SK-N-SH (cell line): Measurements from ENCODE around the gene PGS1. TPM values are rescaled to one million over a fixed set of nuclear protein-coding genes. Genes with fewer than 3 reads are reported as not detected.

Experiments used
- CTCF ChIA-PET: fragments of 300-600, 350-600 bp; formaldehyde crosslinking; extraction: SDS; loops from one replicate; lab custom pipeline; 2021; lab: Yijun Ruan, JAX
- POLR2A ChIA-PET: fragments of 350-600 bp; sonication (Branson Sonifier 250); formaldehyde crosslinking; extraction: SDS; loops from one replicate; lab custom pipeline; 2020; ENCODE audit warnings: antibody characterized with exemption, inconsistent platforms; lab: Yijun Ruan, JAX
- DNase-seq: peaks from one replicate; pipeline ENCODE4 v3.0.0; 2012
- H2AFZ ChIP-seq: fragments of 200-600 bp; sonication (generic); 2 replicates; pipeline ENCODE4 v1.8.1; 2016; ENCODE audit warnings: antibody characterized with exemption, mild to moderate bottlenecking, low read depth
- H3F3A ChIP-seq: fragments of 200-600 bp; sonication (generic); replicated peaks from 2 replicates; pipeline ENCODE3; 2016; ENCODE audit warnings: antibody characterized with exemption, mild to moderate bottlenecking; ENCODE audit not compliant: insufficient read depth
- H3K27ac ChIP-seq, 2 experiments: fragments of 200-500 bp in 1 of 2; fragments of 200-600 bp in 1 of 2; sonication (Bioruptor generic) in 1 of 2; sonication (generic), shearing (Covaris generic) in 1 of 2; 2 replicates each; pipeline versions ENCODE4 v1.5.1 to v1.6.1; 2014 to 2016; ENCODE audit warnings: low read depth in 2 of 2, inconsistent platforms in 1 of 2, low read length in 1 of 2, mild to moderate bottlenecking in 1 of 2, mixed read lengths in 1 of 2
- H3K27me3 ChIP-seq: fragments of 200-600 bp; sonication (generic), shearing (Covaris generic); 2 replicates; pipeline ENCODE4 v1.6.1; 2016; ENCODE audit warnings: mixed run types; ENCODE audit not compliant: insufficient read depth
- H3K36me3 ChIP-seq, 2 experiments: fragments of 200-500 bp in 1 of 2; fragments of 200-600 bp in 1 of 2; sonication (Bioruptor generic) in 1 of 2; sonication (generic) in 1 of 2; replicated peaks in 1 of 2; 2 replicates each; pipeline versions ENCODE3 to v1.5.1; 2014 to 2016; ENCODE audit warnings: low read length in 1 of 2, mild to moderate bottlenecking in 1 of 2; ENCODE audit not compliant: insufficient read depth in 2 of 2, control insufficient read depth in 1 of 2
- H3K4me1 ChIP-seq, 2 experiments: fragments of 200-500 bp in 1 of 2; fragments of 200-600 bp in 1 of 2; sonication (Bioruptor generic) in 1 of 2; sonication (generic), shearing (Covaris generic) in 1 of 2; 2 replicates each; pipeline versions ENCODE4 v1.5.1 to v1.6.1; 2014 to 2016; ENCODE audit warnings: low read depth in 1 of 2, low read length in 1 of 2, mixed run types in 1 of 2; ENCODE audit not compliant: insufficient read depth in 2 of 2, control insufficient read depth in 1 of 2
- H3K4me2 ChIP-seq: fragments of 200-600 bp; sonication (generic), shearing (Covaris generic); 2 replicates; pipeline ENCODE4 v1.6.1; 2017; ENCODE audit warnings: mixed run types
- H3K4me3 ChIP-seq, 2 experiments: fragments of 200-500 bp in 1 of 2; fragments of 200-600 bp in 1 of 2; sonication (Bioruptor generic) in 1 of 2; sonication (generic), shearing (Covaris generic) in 1 of 2; 2 replicates each; pipeline versions ENCODE4 v1.5.1 to v1.8.1; 2014 to 2016; ENCODE audit warnings: low read depth in 2 of 2, inconsistent platforms in 1 of 2, low read length in 1 of 2, mild to moderate bottlenecking in 1 of 2, mixed read lengths in 1 of 2, moderate library complexity in 1 of 2
- H3K79me2 ChIP-seq: fragments of 200-600 bp; sonication (generic); 2 replicates; pipeline ENCODE4 v1.8.1; 2017; ENCODE audit warnings: mild to moderate bottlenecking; ENCODE audit not compliant: insufficient read depth
- H3K9ac ChIP-seq: fragments of 200-600 bp; sonication (generic); 2 replicates; pipeline ENCODE4 v1.6.1; 2017; ENCODE audit warnings: mixed run types
- H3K9me2 ChIP-seq: fragments of 200-600 bp; sonication (generic); 2 replicates; pipeline ENCODE4 v1.6.1; 2017; ENCODE audit warnings: mixed run types
- H3K9me3 ChIP-seq: fragments of 200-600 bp; sonication (generic); 2 replicates; pipeline ENCODE4 v1.6.1; 2017; ENCODE audit warnings: mixed run types, mild to moderate bottlenecking, moderate library complexity
- H4K20me1 ChIP-seq: fragments of 200-600 bp; sonication (generic); 2 replicates; pipeline ENCODE4 v1.6.1; 2017; ENCODE audit warnings: mild to moderate bottlenecking, mixed run types; ENCODE audit not compliant: insufficient read depth
- FOXJ3 ChIP-seq: sonication (generic); formaldehyde crosslinking; IDR thresholded peaks from 2 replicates; pipeline ENCODE4 v1.5.1; 2020; ENCODE audit warnings: mild to moderate bottlenecking, missing genetic modification reagents
- GATA2 ChIP-seq: sonication (generic); formaldehyde crosslinking; IDR thresholded peaks from 2 replicates; pipeline ENCODE4 v1.5.0; 2020; ENCODE audit warnings: mild to moderate bottlenecking, missing genetic modification reagents
- JUND ChIP-seq: IDR thresholded peaks from 2 replicates; pipeline ENCODE4 v1.4.0; 2012
- MAX ChIP-seq: IDR thresholded peaks from 2 replicates; pipeline ENCODE4 v1.4.0; 2012; ENCODE audit warnings: low read depth
- MEF2A ChIP-seq: IDR thresholded peaks from 2 replicates; pipeline ENCODE4 v1.4.0; 2012; ENCODE audit warnings: low read depth, borderline replicate concordance
- NRF1 ChIP-seq: IDR thresholded peaks from 2 replicates; pipeline ENCODE4 v1.6.1; 2012; ENCODE audit warnings: low read depth, mild to moderate bottlenecking, low read length
- PBX3 ChIP-seq: IDR thresholded peaks from 2 replicates; pipeline ENCODE4; 2012
- POLR2AphosphoS5 ChIP-seq: IDR thresholded peaks from 2 replicates; pipeline ENCODE4 v1.6.1; 2012; ENCODE audit warnings: low read depth, low read length
- RAD21 ChIP-seq: IDR thresholded peaks from 2 replicates; pipeline ENCODE4 v1.6.1; 2012; ENCODE audit warnings: mild to moderate bottlenecking, low read length
- REST ChIP-seq: IDR thresholded peaks from 2 replicates; pipeline ENCODE4 v1.6.1; 2012; ENCODE audit warnings: mild to moderate bottlenecking, low read depth, low read length, moderate library complexity
- RFX5 ChIP-seq: IDR thresholded peaks from 2 replicates; pipeline ENCODE4 v1.6.1; 2012; ENCODE audit warnings: mild to moderate bottlenecking, improper control_type of control experiment, low read length
- RXRA ChIP-seq: IDR thresholded peaks from 2 replicates; pipeline ENCODE4 v1.4.0; 2012; ENCODE audit warnings: low read depth, mild to moderate bottlenecking, borderline replicate concordance
- SIN3A ChIP-seq: IDR thresholded peaks from 2 replicates; pipeline ENCODE4 v1.6.1; 2012; ENCODE audit warnings: low read depth, mild to moderate bottlenecking, low read length, moderate library complexity, borderline replicate concordance
- TAF1 ChIP-seq: IDR thresholded peaks from 2 replicates; pipeline ENCODE4 v1.6.1; 2012; ENCODE audit warnings: low read depth, mild to moderate bottlenecking, low read length, moderate library complexity, borderline replicate concordance
- TCF12 ChIP-seq: IDR thresholded peaks from 2 replicates; pipeline ENCODE4 v1.4.0; 2012
- USF1 ChIP-seq: IDR thresholded peaks from 2 replicates; pipeline ENCODE4 v1.4.0; 2012; ENCODE audit warnings: low read depth, borderline replicate concordance
- YY1 ChIP-seq: IDR thresholded peaks from 2 replicates; pipeline ENCODE4 v1.4.0; 2012; ENCODE audit warnings: low read depth, mild to moderate bottlenecking
- WGBS: methylation state at CpG from one replicate; pipeline ENCODE4 v1.1.6; 2017; ENCODE audit warnings: low lambda C conversion rate; 5-methylcytosine and 5-hydroxymethylcytosine counted together
- polyA plus RNA-seq, 3 experiments: library from polyadenylated mRNA; depleted of rRNA; stranded (reverse); fragments of >200 nt; gene quantifications; 2 replicates each; pipeline ENCODE4 v1.2.3, GENCODE V29; 2012

PGS1 gene
- polyA plus RNA-seq, 1 of the 3 experiments (the other 2 are of a cell fraction) = 88.4 TPM

GRCh38 chr17:78355045-78355641, 23.3 kb upstream of the PGS1 start:
- ChIA-PET POLR2A (no interaction called here), CTCF (interaction anchor here (0.6 kb wide), 1 partner anchor 581 kb away, joined by 3 read pairs; no protein-coding TSS in a partner anchor)
- Histone ChIP-seq H3K4me3 (no peak overlapping the region), H3K4me1 (peaks cover 52 to 54% of the 10 kb centered on the region in 2 experiments), H3K9ac (no peak overlapping the region; the same call in 1 of the 2 replicates), H3K36me3 (peaks cover 34 to 37% of the 10 kb centered on the region in 2 experiments), H3K9me3 (no peaks in the 10 kb centered on the region), H3K79me2 (peaks cover 58% of the 10 kb centered on the region), H3K9me2 (no peaks in the 10 kb centered on the region), H3F3A (peaks cover 58% of the 10 kb centered on the region), H4K20me1 (peaks cover 34% of the 10 kb centered on the region), H3K27me3 (no peaks in the 10 kb centered on the region), H3K27ac (peak overlapping the region in 1 of 2 experiments; percentile 91; a peak in 2 of 4 replicates), H3K4me2 (peak overlapping the region; percentile 98), H2AFZ (no peak overlapping the region)
- WGBS = 83% methylated on average over 9 of the region's 9 CpGs
- TF ChIP-seq JUND (0 out of 2 replicates have a peak, but pooled peaks have one; percentile 14), REST (no peak)
- no peak for DNase-seq

GRCh38 chr17:78355701-78356100, 22.7 kb upstream of the PGS1 start:
- no peak overlapping the region for H3K4me3 ChIP-seq
- peaks cover 50 to 54% of the 10 kb centered on the region in 2 experiments for H3K4me1 ChIP-seq
- no peaks in the 10 kb centered on the region for H3K9me2 ChIP-seq
- POLR2A ChIA-PET = no interaction called here
- H3K27ac ChIP-seq = peak overlapping the region in 1 of 2 experiments; percentile 91; a peak in 2 of 4 replicates
- peaks cover 55% of the 10 kb centered on the region for H3F3A ChIP-seq
- H3K9ac ChIP-seq = no peak overlapping the region; the same call in 1 of the 2 replicates
- CTCF ChIA-PET = interaction anchor here (0.6 kb wide), 1 partner anchor 580 kb away, joined by 3 read pairs; no protein-coding TSS in a partner anchor
- DNase-seq = no peak
- H4K20me1 ChIP-seq = peaks cover 34% of the 10 kb centered on the region
- TF ChIP-seq FOXJ3 (CRISPR knock-in tag) (no peak), SIN3A (no peak), YY1 (no peak), MAX (no peak), RXRA (no peak), MEF2A (no peak), GATA2 (CRISPR knock-in tag) (no peak), RFX5 (no peak), RAD21 (no peak), POLR2AphosphoS5 (no peak), TAF1 (no peak), PBX3 (no peak), USF1 (no peak), NRF1 (no peak), TCF12 (no peak), JUND (no peak)
- H3K79me2 ChIP-seq = peaks cover 58% of the 10 kb centered on the region
- H2AFZ ChIP-seq = no peak overlapping the region
- WGBS = 70% methylated on average over 3 of the region's 3 CpGs
- no peaks in the 10 kb centered on the region for H3K9me3 ChIP-seq
- H3K36me3 ChIP-seq = peaks cover 34 to 37% of the 10 kb centered on the region in 2 experiments
- H3K27me3 ChIP-seq = no peaks in the 10 kb centered on the region
- peak overlapping the region; percentile 98 for H3K4me2 ChIP-seq
